ENCODE measurements around the gene PIK3R5.

PIK3R5 gene

GRCh38 chr17:8855477-8856204 is 109.9 kb downstream of the PIK3R5 start:
- peaks cover 3% of the 10 kb centered on the region for H3K27me3 Mint-ChIP-seq
- peaks cover 37% of the 10 kb centered on the region for H3K4me1 Mint-ChIP-seq
- no peak overlapping the region for H3K4me3 Mint-ChIP-seq
- ATAC-seq (no peak), DNase-seq (no peak)
- H3K27ac Mint-ChIP-seq = no peak overlapping the region
- H3K36me3 Mint-ChIP-seq (ENCODE audit: low read depth) = peaks cover 2% of the 10 kb centered on the region
- H3K9me3 Mint-ChIP-seq = no peaks in the 10 kb centered on the region

GRCh38 chr17:8851600-8851999 is 113.9 kb downstream of the PIK3R5 start:
- Mint-ChIP-seq H3K9me3 (no peaks in the 10 kb centered on the region), H3K36me3 (ENCODE audit: low read depth) (no peaks in the 10 kb centered on the region), H3K4me3 (no peak overlapping the region), H3K27me3 (peaks cover 3% of the 10 kb centered on the region), H3K4me1 (peaks cover 9% of the 10 kb centered on the region), H3K27ac (no peak overlapping the region)
- no peak for ATAC-seq
- no peak for DNase-seq

GRCh38 chr17:8849311-8850041 is 116.0 kb downstream of the PIK3R5 start:
- Mint-ChIP-seq H3K4me3 (no peak overlapping the region), H3K27me3 (peaks cover 2% of the 10 kb centered on the region), H3K9me3 (no peaks in the 10 kb centered on the region), H3K36me3 (ENCODE audit: low read depth) (no peaks in the 10 kb centered on the region), H3K4me1 (peaks cover 3% of the 10 kb centered on the region), H3K27ac (no peak overlapping the region)
- no peak for ATAC-seq
- no peak for DNase-seq

- no peaks in the 10 kb centered on the region for H3K9me3 Mint-ChIP-seq
- DNase-seq (no peak), ATAC-seq (no peak)
- no peak overlapping the region for H3K4me3 Mint-ChIP-seq
- no peak overlapping the region for H3K27ac Mint-ChIP-seq
- no peaks in the 10 kb centered on the region for H3K27me3 Mint-ChIP-seq
- peaks cover 6% of the 10 kb centered on the region for H3K4me1 Mint-ChIP-seq
- H3K36me3 Mint-ChIP-seq (ENCODE audit: low read depth) = no peaks in the 10 kb centered on the region
These were observed 117.6 kb downstream of the PIK3R5 start for GRCh38 chr17:8847891-8848290.

- ATAC-seq (peak; percentile 66), DNase-seq (no peak)
- H3K27ac Mint-ChIP-seq = no peak overlapping the region
- no peaks in the 10 kb centered on the region for H3K27me3 Mint-ChIP-seq
- H3K4me3 Mint-ChIP-seq = no peak overlapping the region
- no peaks in the 10 kb centered on the region for H3K36me3 Mint-ChIP-seq (ENCODE audit: low read depth)
- H3K9me3 Mint-ChIP-seq = no peaks in the 10 kb centered on the region
- H3K4me1 Mint-ChIP-seq = peaks cover 6% of the 10 kb centered on the region
These were observed 118.7 kb downstream of the PIK3R5 start for GRCh38 chr17:8846768-8847211.

GRCh38 chr17:8844229-8845218 is 121.0 kb downstream of the PIK3R5 start:
- DNase-seq = no peak
- Mint-ChIP-seq H3K27me3 (no peaks in the 10 kb centered on the region), H3K4me1 (peaks cover 6% of the 10 kb centered on the region)

GRCh38 chr17:8843344-8843743 is 122.2 kb downstream of the PIK3R5 start:
- H3K4me3 Mint-ChIP-seq = no peak overlapping the region
- ATAC-seq (no peak), DNase-seq (no peak)
- H3K4me1 Mint-ChIP-seq = peaks cover 6% of the 10 kb centered on the region
- H3K36me3 Mint-ChIP-seq (ENCODE audit: low read depth) = no peaks in the 10 kb centered on the region
- no peaks in the 10 kb centered on the region for H3K9me3 Mint-ChIP-seq
- no peak overlapping the region for H3K27ac Mint-ChIP-seq
- no peaks in the 10 kb centered on the region for H3K27me3 Mint-ChIP-seq

More at GRCh38 chr17:8844229-8845218, 121.0 kb downstream of the PIK3R5 start:
- Mint-ChIP-seq H3K27ac (no peak overlapping the region), H3K9me3 (no peaks in the 10 kb centered on the region), H3K36me3 (ENCODE audit: low read depth) (no peaks in the 10 kb centered on the region), H3K4me3 (no peak overlapping the region)
- no peak for ATAC-seq

- no peak for ATAC-seq
These were observed 123.7 kb downstream of the PIK3R5 start for GRCh38 chr17:8841844-8842243.

GRCh38 chr17:8839410-8839935 is 126.0 kb downstream of the PIK3R5 start:
- no peaks in the 10 kb centered on the region for H3K9me3 Mint-ChIP-seq
- H3K27ac Mint-ChIP-seq = no peak overlapping the region
- H3K27me3 Mint-ChIP-seq = no peaks in the 10 kb centered on the region
- no peak overlapping the region for H3K4me3 Mint-ChIP-seq
- H3K36me3 Mint-ChIP-seq (ENCODE audit: low read depth) = no peaks in the 10 kb centered on the region
- no peak for ATAC-seq
- H3K4me1 Mint-ChIP-seq = peaks cover 2% of the 10 kb centered on the region
- no peak for DNase-seq

More at GRCh38 chr17:8841844-8842243, 123.7 kb downstream of the PIK3R5 start:
- peaks cover 2% of the 10 kb centered on the region for H3K4me1 Mint-ChIP-seq
- no peaks in the 10 kb centered on the region for H3K9me3 Mint-ChIP-seq
- H3K4me3 Mint-ChIP-seq = no peak overlapping the region
- no peaks in the 10 kb centered on the region for H3K36me3 Mint-ChIP-seq (ENCODE audit: low read depth)
- no peak for DNase-seq
- H3K27ac Mint-ChIP-seq = no peak overlapping the region
- H3K27me3 Mint-ChIP-seq = no peaks in the 10 kb centered on the region

GRCh38 chr17:8838551-8839095 is 126.9 kb downstream of the PIK3R5 start:
- no peak overlapping the region for H3K4me3 Mint-ChIP-seq
- H3K27ac Mint-ChIP-seq = no peak overlapping the region
- no peaks in the 10 kb centered on the region for H3K27me3 Mint-ChIP-seq
- peaks cover 2% of the 10 kb centered on the region for H3K4me1 Mint-ChIP-seq
- no peaks in the 10 kb centered on the region for H3K9me3 Mint-ChIP-seq
- no peak for ATAC-seq
- no peak for DNase-seq
- H3K36me3 Mint-ChIP-seq (ENCODE audit: low read depth) = no peaks in the 10 kb centered on the region

GRCh38 chr17:8837563-8838075 is 127.9 kb downstream of the PIK3R5 start:
- Mint-ChIP-seq H3K9me3 (no peaks in the 10 kb centered on the region), H3K36me3 (ENCODE audit: low read depth) (no peaks in the 10 kb centered on the region), H3K4me1 (no peaks in the 10 kb centered on the region), H3K4me3 (no peak overlapping the region), H3K27ac (no peak overlapping the region), H3K27me3 (no peaks in the 10 kb centered on the region)
- DNase-seq (no peak), ATAC-seq (no peak)

- Mint-ChIP-seq H3K4me1 (no peaks in the 10 kb centered on the region), H3K4me3 (no peak overlapping the region), H3K27ac (no peak overlapping the region), H3K36me3 (ENCODE audit: low read depth) (no peaks in the 10 kb centered on the region), H3K9me3 (no peaks in the 10 kb centered on the region), H3K27me3 (no peaks in the 10 kb centered on the region)
- ATAC-seq (no peak), DNase-seq (no peak)
These were observed 128.5 kb downstream of the PIK3R5 start for GRCh38 chr17:8836821-8837562.

GRCh38 chr17:8835631-8836364 is 129.7 kb downstream of the PIK3R5 start:
- Mint-ChIP-seq H3K27ac (no peak overlapping the region), H3K27me3 (no peaks in the 10 kb centered on the region), H3K4me1 (no peaks in the 10 kb centered on the region), H3K9me3 (no peaks in the 10 kb centered on the region), H3K36me3 (ENCODE audit: low read depth) (no peaks in the 10 kb centered on the region), H3K4me3 (no peak overlapping the region)
- ATAC-seq (no peak), DNase-seq (no peak)
